Mesendoderm (in vitro differentiated cells): ENCODE measurements around the gene PLA2G4B.

Experiments used
- DNase-seq: peaks from one replicate; pipeline ENCODE4 v3.0.0; 2013
- H2AK5ac ChIP-seq: 2 replicates; pipeline ENCODE4 v1.6.1; 2013; ENCODE audit warnings: low read length, inconsistent platforms
- H2BK120ac ChIP-seq: 2 replicates; pipeline ENCODE4 v1.6.1; 2013; ENCODE audit warnings: low read depth, mild to moderate bottlenecking, low read length, moderate library complexity, mixed read lengths
- H2BK15ac ChIP-seq: replicated peaks from 2 replicates; pipeline ENCODE4 v1.6.1; 2013; ENCODE audit warnings: low read depth, mild to moderate bottlenecking, moderate library complexity
- H2BK5ac ChIP-seq: 2 replicates; pipeline ENCODE4 v1.6.1; 2013; ENCODE audit warnings: low read length, inconsistent platforms
- H3K18ac ChIP-seq: 2 replicates; pipeline ENCODE4 v1.6.1; 2013; ENCODE audit warnings: mild to moderate bottlenecking, low read length, mixed read lengths
- H3K23ac ChIP-seq: one replicate; pipeline ENCODE4 v1.6.1; 2013; ENCODE audit warnings: low read length
- H3K27ac ChIP-seq: 2 replicates; pipeline ENCODE4 v1.5.1; 2013; ENCODE audit warnings: low read depth, mild to moderate bottlenecking, inconsistent platforms, low read length, moderate library complexity
- H3K27me3 ChIP-seq: 2 replicates; pipeline ENCODE4 v1.6.1; 2013; ENCODE audit warnings: low read length, control low read depth, mild to moderate bottlenecking, inconsistent platforms; ENCODE audit not compliant: insufficient read depth, poor library complexity
- H3K36me3 ChIP-seq: 2 replicates; pipeline ENCODE4 v1.6.1; 2013; ENCODE audit warnings: low read length, inconsistent platforms; ENCODE audit not compliant: control insufficient read depth, insufficient read depth
- H3K4ac ChIP-seq: one replicate; pipeline ENCODE4 v1.6.1; 2013; ENCODE audit warnings: low read depth, mild to moderate bottlenecking, low read length, moderate library complexity
- H3K4me1 ChIP-seq: 2 replicates; pipeline ENCODE4 v1.6.1; 2013; ENCODE audit warnings: low read depth, low read length, inconsistent platforms; ENCODE audit not compliant: control insufficient read depth
- H3K4me2 ChIP-seq: 2 replicates; pipeline ENCODE4 v1.6.1; 2013; ENCODE audit warnings: low read length
- H3K4me3 ChIP-seq: 2 replicates; pipeline ENCODE4 v1.5.1; 2013; ENCODE audit warnings: mild to moderate bottlenecking, low read length
- H3K56ac ChIP-seq: one replicate; pipeline ENCODE4 v1.6.1; 2013; ENCODE audit warnings: low read length
- H3K79me1 ChIP-seq: 2 replicates; pipeline ENCODE4 v1.6.1; 2013; ENCODE audit warnings: low read length, inconsistent platforms
- H3K79me2 ChIP-seq: 2 replicates; pipeline ENCODE4 v1.6.1; 2013; ENCODE audit warnings: mild to moderate bottlenecking, low read length; ENCODE audit not compliant: control insufficient read depth, insufficient read depth
- H3K9ac ChIP-seq: 2 replicates; pipeline ENCODE4 v1.6.1; 2013; ENCODE audit warnings: low read length, inconsistent platforms
- H4K5ac ChIP-seq: one replicate; pipeline ENCODE4 v1.6.1; 2013; ENCODE audit warnings: low read length
- H4K8ac ChIP-seq: one replicate; pipeline ENCODE4 v1.6.1; 2013; ENCODE audit warnings: low read depth, mild to moderate bottlenecking, control low read depth, low read length, moderate library complexity
- WGBS: extraction: QIAGEN DNeasy Blood & Tissue Kit; methylation state at CpG from one replicate; pipeline ENCODE4 v1.1.7; 2013; ENCODE audit warnings: low lambda C conversion rate, missing lambda C conversion rate; ENCODE audit not compliant: insufficient coverage; ENCODE audit errors: extremely low coverage; 5-methylcytosine and 5-hydroxymethylcytosine counted together

Gene PLA2G4B

DNA sequence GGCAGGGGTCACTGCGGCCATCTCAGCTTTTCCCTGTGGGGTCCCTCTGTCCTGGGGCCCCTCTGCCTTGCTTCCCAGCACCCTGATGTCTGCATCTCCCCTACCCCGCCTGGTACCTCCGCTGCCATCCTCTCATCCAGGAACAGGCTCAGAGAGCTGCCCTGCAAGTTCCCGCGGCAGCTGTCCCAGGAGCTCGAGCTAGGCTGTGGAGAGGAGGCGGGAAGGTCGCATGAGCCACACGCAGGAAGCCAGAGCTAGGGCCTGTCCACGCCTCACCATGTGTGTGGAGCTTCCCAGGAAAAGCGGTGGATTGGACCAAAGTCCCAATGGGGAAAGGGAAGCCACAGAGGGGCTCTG is 12.5 kb downstream of the PLA2G4B start:
- Histone ChIP-seq H4K8ac (no peak overlapping the region), H3K56ac (no peak overlapping the region), H3K79me2 (no peaks in the 10 kb centered on the region), H3K79me1 (no peaks in the 10 kb centered on the region), H3K27ac (no peak overlapping the region), H3K27me3 (no peaks in the 10 kb centered on the region), H3K4ac (no peak overlapping the region), H3K4me2 (no peak overlapping the region), H3K36me3 (no peaks in the 10 kb centered on the region), H2BK15ac (no peak overlapping the region), H3K4me1 (no peaks in the 10 kb centered on the region), H2AK5ac (no peak overlapping the region), H3K9ac (no peak overlapping the region), H3K4me3 (no peak overlapping the region), H3K18ac (no peak overlapping the region), H4K5ac (no peak overlapping the region), H2BK5ac (no peak overlapping the region), H2BK120ac (no peak overlapping the region), H3K23ac (no peak overlapping the region)
- no peak for DNase-seq
- WGBS, result no CpG with 5 or more reads among the region's 11 CpGs

DNA sequence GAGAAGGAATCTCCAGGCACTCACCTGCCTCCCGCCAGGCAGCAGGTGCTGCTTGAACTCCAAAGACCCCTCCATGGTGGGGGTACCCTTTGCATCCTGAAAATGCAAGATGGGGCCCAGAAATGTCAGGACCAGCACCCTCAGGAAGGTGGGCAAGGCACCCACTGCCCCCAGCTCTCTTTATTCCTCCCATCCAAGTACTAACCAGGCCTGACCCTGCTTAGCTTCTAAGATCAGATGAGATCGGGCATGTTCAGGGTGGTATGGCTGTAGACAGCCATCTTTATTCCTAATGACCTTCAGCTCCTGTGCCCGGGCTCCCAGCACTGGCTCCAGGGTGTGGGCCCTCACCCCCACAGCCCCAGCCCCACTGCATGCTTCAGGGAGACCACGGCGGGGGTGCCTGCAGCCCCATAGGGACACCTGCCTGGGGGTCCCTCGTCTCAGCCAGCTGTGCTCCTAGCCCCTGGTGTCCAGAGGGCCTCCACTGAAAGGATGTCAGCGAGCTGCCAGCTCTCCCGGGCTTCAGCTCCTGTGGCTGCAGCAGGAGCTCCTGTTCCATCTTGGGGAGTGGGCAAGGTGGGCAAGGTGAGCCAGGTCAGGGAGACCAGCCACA is 13.2 kb downstream of the PLA2G4B start:
- H3K4me1 ChIP-seq, result no peaks in the 10 kb centered on the region
- H3K56ac ChIP-seq, result no peak overlapping the region
- no peak overlapping the region for H3K9ac ChIP-seq
- H2BK15ac ChIP-seq, result no peak overlapping the region
- no peak overlapping the region for H3K4ac ChIP-seq
- H3K18ac ChIP-seq, result no peak overlapping the region
- H3K4me3 ChIP-seq, result no peak overlapping the region
- no peak overlapping the region for H2BK120ac ChIP-seq
- H3K36me3 ChIP-seq, result no peaks in the 10 kb centered on the region
- DNase-seq, result no peak
- no peak overlapping the region for H4K5ac ChIP-seq
- no peak overlapping the region for H3K27ac ChIP-seq
- H3K79me2 ChIP-seq, result no peaks in the 10 kb centered on the region
- H2BK5ac ChIP-seq, result no peak overlapping the region
- H3K23ac ChIP-seq, result no peak overlapping the region
- H3K27me3 ChIP-seq, result no peaks in the 10 kb centered on the region
- no peak overlapping the region for H4K8ac ChIP-seq
- H3K79me1 ChIP-seq, result no peaks in the 10 kb centered on the region
- H3K4me2 ChIP-seq, result no peak overlapping the region
- no peak overlapping the region for H2AK5ac ChIP-seq
- WGBS, result no CpG with 5 or more reads among the region's 8 CpGs

DNA sequence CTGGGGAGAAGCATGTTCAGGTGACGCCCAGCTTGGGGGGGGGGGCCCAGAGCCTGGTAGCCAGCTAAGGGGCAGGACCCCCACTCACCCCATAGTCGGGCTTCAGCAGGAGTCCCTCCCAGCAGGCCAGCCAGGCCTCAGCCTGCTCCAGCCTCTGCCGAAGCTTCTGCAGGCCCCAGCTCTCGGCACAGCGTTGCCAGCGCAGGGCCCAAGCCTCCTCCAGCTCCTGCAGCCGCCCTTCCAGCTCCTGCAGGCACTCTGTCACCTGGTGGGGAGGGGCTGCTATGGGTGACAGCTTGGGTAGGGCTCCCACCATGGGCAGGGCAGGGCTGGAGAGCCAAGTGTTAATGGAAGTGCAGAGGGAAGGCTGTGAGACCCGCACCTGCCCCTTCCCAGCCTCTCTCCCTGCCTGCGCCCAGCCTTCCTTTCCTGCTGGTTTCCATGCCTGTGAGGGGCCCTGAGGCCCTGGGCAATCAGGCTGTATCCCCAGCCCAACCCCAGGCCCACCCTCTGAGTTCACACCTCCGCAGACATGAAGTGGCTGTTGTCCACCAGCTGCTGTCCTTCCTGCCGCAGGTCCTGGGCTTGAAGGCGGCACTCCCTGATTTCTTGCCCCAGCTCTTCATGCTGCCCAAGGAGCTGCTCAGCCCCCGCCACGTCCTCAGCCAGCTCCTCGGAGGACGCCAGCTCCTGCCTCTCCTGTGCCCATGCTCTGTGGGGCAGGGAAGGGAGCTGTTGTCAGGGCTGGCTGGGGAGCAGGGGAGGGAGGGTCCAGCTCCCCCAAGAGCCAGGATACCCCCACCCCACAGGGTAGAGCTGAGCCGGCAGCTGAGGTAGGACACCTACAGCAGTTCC is 14.3 kb downstream of the PLA2G4B start:
- no peak overlapping the region for H3K9ac ChIP-seq
- H4K5ac ChIP-seq, result no peak overlapping the region
- H3K18ac ChIP-seq, result no peak overlapping the region
- H2BK120ac ChIP-seq, result no peak overlapping the region
- no peaks in the 10 kb centered on the region for H3K79me2 ChIP-seq
- H3K23ac ChIP-seq, result no peak overlapping the region
- H3K4ac ChIP-seq, result no peak overlapping the region
- H3K36me3 ChIP-seq, result no peaks in the 10 kb centered on the region
- H3K4me1 ChIP-seq, result no peaks in the 10 kb centered on the region
- no peak overlapping the region for H3K27ac ChIP-seq
- H2BK5ac ChIP-seq, result no peak overlapping the region
- no peak overlapping the region for H2AK5ac ChIP-seq
- H4K8ac ChIP-seq, result no peak overlapping the region
- no peak overlapping the region for H2BK15ac ChIP-seq
- no peak overlapping the region for H3K56ac ChIP-seq
- no peak overlapping the region for H3K4me3 ChIP-seq
- WGBS, result no CpG with 5 or more reads among the region's 17 CpGs
- no peaks in the 10 kb centered on the region for H3K27me3 ChIP-seq
- no peak overlapping the region for H3K4me2 ChIP-seq
- H3K79me1 ChIP-seq, result no peaks in the 10 kb centered on the region
- DNase-seq, result peak; percentile 22

DNA sequence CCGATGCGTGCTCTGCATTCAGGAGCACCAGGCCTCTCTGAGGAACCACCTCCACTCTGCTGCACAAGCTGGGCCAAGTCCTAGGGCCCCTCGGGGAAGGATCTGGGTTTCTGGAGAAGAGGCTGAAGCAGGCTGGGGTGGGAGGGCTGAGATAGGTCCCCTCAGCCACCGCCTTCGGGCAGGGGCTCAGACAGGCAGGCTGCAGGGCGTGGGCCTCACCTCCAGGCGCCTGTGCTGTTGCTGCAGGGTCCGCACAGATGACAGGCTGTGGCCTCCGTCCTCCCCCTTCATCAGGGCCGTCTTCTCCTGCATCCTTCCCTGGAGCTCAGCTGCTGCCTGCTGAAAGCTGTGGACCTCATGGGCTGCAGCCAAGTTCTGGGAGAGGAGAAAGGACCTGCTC is 15.2 kb downstream of the PLA2G4B start:
- H3K23ac ChIP-seq, result no peak overlapping the region
- no peaks in the 10 kb centered on the region for H3K27me3 ChIP-seq
- no CpG with 5 or more reads among the region's 10 CpGs for WGBS
- H3K4me1 ChIP-seq, result no peaks in the 10 kb centered on the region
- H3K4ac ChIP-seq, result no peak overlapping the region
- no peak overlapping the region for H2BK120ac ChIP-seq
- no peak overlapping the region for H3K27ac ChIP-seq
- H3K36me3 ChIP-seq, result no peaks in the 10 kb centered on the region
- no peak overlapping the region for H2AK5ac ChIP-seq
- H3K56ac ChIP-seq, result no peak overlapping the region
- H3K18ac ChIP-seq, result no peak overlapping the region
- no peak overlapping the region for H3K4me2 ChIP-seq
- DNase-seq, result no peak
- no peak overlapping the region for H2BK5ac ChIP-seq
- H2BK15ac ChIP-seq, result no peak overlapping the region
- H3K9ac ChIP-seq, result no peak overlapping the region
- no peaks in the 10 kb centered on the region for H3K79me2 ChIP-seq
- no peak overlapping the region for H4K8ac ChIP-seq
- H3K79me1 ChIP-seq, result no peaks in the 10 kb centered on the region
- no peak overlapping the region for H3K4me3 ChIP-seq
- H4K5ac ChIP-seq, result no peak overlapping the region

DNA sequence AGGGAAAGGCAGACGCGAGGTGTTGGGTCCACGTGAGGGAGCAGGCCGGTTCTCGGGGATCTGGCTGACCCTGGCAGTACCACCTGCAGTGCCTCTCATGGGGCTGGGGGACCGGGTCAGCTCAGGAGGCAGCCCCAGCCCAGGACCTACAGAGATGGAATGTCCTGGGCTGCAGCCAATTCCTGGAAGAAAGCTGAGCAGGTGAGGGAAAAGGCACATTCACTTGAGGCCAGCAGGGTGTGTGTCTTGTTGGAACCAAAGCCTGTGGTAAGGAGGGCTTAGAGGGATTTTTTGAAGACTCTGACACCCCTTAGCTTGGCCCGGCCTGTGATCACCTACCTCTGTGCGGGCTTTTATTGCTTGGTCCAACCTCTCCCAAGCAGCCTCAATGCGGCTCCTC is 15.8 kb downstream of the PLA2G4B start:
- DNase-seq, result no peak
- Histone ChIP-seq H4K8ac (no peak overlapping the region), H3K4me2 (no peak overlapping the region), H3K23ac (no peak overlapping the region), H3K4me1 (no peaks in the 10 kb centered on the region), H3K79me1 (no peaks in the 10 kb centered on the region), H2BK15ac (no peak overlapping the region), H3K4me3 (no peak overlapping the region), H3K18ac (no peak overlapping the region), H3K36me3 (no peaks in the 10 kb centered on the region), H3K56ac (no peak overlapping the region), H3K27me3 (no peaks in the 10 kb centered on the region), H2BK120ac (no peak overlapping the region), H3K9ac (no peak overlapping the region), H3K79me2 (no peaks in the 10 kb centered on the region), H2AK5ac (no peak overlapping the region), H3K4ac (no peak overlapping the region), H3K27ac (no peak overlapping the region), H2BK5ac (no peak overlapping the region), H4K5ac (no peak overlapping the region)
- WGBS, result no CpG with 5 or more reads among the region's 9 CpGs
